ENCODE results near the gene SMOC2. TPM values are rescaled to one million over a fixed set of nuclear protein-coding genes. Genes with fewer than 3 reads are reported as not detected.

The SMOC2 gene
- total RNA-seq, 3 donors from 2014 or later: 11.4 to 40.4 (median 18.8) TPM

DNA sequence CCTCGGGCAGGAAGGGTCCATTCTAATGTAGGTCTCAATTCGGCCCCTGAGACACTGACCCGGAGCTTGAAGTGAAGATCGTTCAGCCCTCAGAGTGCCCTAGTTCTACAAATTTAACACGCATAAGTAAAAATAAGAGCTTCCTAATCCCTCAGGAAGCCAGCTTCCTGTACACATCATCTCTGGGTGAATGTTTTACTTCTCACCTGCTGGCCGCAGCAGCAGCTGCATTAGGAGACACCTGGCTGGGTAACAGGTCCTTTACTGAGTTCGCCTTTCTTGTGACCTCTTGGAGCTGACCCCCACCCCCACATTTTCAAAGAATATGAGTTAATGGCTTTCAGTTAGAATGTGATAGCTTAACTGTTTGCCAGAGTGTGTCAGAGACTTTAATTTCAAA is 165.0 kb downstream of the SMOC2 start:
- ATAC-seq: no peak
- intact Hi-C loops (cut with DNase I, micrococcal nuclease): no loop called here

GRCh38 chr6:168606722-168607121 is 165.7 kb downstream of the SMOC2 start:
- no peak for TF ChIP-seq CTCF (IDR thresholded peaks at IDR 0.05)
- intact Hi-C loops (cut with DNase I, micrococcal nuclease): no loop called here
- Histone ChIP-seq H3K4me1 (ENCODE audit: low read depth) (no peaks in the 10 kb centered on the region), H3K9me3 (no peaks in the 10 kb centered on the region), H3K36me3 (ENCODE audit: low read depth) (no peaks in the 10 kb centered on the region), H3K4me3 (no peak overlapping the region)
- DNase-seq (no peak), ATAC-seq (no peak)

More for the DNA sequence above, 165.0 kb downstream of the SMOC2 start:
- H3K36me3 ChIP-seq (ENCODE audit: low read depth): no peaks in the 10 kb centered on the region
- H3K4me1 ChIP-seq (ENCODE audit: low read depth): no peaks in the 10 kb centered on the region
- DNase-seq: no peak
- H3K4me3 ChIP-seq: no peak overlapping the region
- no peak for TF ChIP-seq CTCF (IDR thresholded peaks at IDR 0.05)
- no peaks in the 10 kb centered on the region for H3K9me3 ChIP-seq

- H3K4me3 ChIP-seq: no peak overlapping the region
- no peaks in the 10 kb centered on the region for H3K36me3 ChIP-seq (ENCODE audit: low read depth)
- intact Hi-C loops (cut with DNase I, micrococcal nuclease): no loop called here
- no peak for TF ChIP-seq CTCF (IDR thresholded peaks at IDR 0.05)
- H3K9me3 ChIP-seq: no peaks in the 10 kb centered on the region
- DNase-seq (no peak), ATAC-seq (no peak)
- H3K4me1 ChIP-seq (ENCODE audit: low read depth): no peaks in the 10 kb centered on the region
Measured at GRCh38 chr6:168607272-168608112, 166.5 kb downstream of the SMOC2 start.

DNA sequence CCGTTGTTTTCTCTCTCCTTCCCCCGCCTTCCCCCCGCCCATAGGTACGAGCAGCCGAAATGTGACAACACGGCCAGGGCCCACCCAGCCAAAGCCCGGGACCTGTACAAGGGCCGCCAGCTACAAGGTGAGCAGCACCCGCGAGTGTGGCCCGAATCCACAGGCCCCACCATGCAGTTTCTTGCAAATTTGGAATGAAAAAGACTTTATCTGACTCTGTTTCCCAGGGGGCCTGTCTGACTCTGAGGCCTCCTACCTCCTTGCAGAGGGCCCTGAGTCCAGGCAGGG is 167.1 kb downstream of the SMOC2 start:
- no peak for DNase-seq
- Histone ChIP-seq H3K4me3 (no peak overlapping the region), H3K9me3 (no peaks in the 10 kb centered on the region), H3K4me1 (ENCODE audit: low read depth) (no peaks in the 10 kb centered on the region), H3K36me3 (ENCODE audit: low read depth) (no peaks in the 10 kb centered on the region)
- intact Hi-C loops (cut with DNase I, micrococcal nuclease): no loop called here
- no peak for ATAC-seq
- TF ChIP-seq CTCF (IDR thresholded peaks at IDR 0.05): no peak

DNA sequence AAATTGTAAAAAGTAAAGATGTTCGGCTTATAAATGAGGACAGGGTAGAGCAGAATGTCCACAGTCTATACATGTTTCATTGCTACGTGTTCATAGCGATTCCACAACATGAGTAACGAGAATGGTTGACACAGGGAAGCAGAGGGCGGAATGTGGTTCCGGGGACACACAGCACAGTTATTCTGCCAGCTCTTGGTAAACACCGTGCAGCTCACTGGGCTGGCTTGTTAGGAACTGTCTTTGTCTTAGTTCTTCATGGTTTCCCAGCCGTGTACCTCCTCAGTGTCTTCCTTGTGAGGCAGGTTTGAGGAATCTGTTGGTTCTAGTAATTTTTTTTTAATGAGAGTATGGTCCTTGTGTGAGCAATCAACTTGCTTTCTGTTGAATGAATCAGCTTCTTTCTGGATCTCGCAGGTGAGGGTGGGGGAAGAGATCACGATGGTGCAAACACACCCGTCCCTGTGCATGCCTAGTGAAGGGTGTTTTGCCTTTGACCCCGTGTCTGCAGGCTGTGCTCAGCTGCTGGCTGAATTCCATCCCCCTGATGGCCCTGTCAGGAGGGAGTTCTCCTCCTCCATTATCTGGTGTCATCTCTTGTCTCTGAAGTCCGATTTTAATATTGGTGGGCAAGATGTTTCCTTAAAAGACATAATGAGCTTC is 168.2 kb downstream of the SMOC2 start:
- H3K4me1 ChIP-seq (ENCODE audit: low read depth): no peaks in the 10 kb centered on the region
- TF ChIP-seq CTCF (IDR thresholded peaks at IDR 0.05): no peak
- no peak overlapping the region for H3K4me3 ChIP-seq
- H3K36me3 ChIP-seq (ENCODE audit: low read depth): no peaks in the 10 kb centered on the region
- intact Hi-C loops (cut with DNase I, micrococcal nuclease): no loop called here
- ATAC-seq (no peak), DNase-seq (no peak)
- H3K9me3 ChIP-seq: no peaks in the 10 kb centered on the region

Data from mucosa of descending colon (tissue), 3 donors.